Upper lobe of right lung (tissue), 1 donor: ENCODE data around the gene STX2. TPM values are rescaled to one million over a fixed set of nuclear protein-coding genes. Genes with fewer than 3 reads are reported as not detected.

Source experiments
- ATAC-seq: fragments of 200-7000 bp; cut with Tn5 transposase; one replicate; pipeline ENCODE4 v1.9.1; 2020; ENCODE audit warnings: mild to moderate bottlenecking, moderate library complexity
- DNase-seq: peaks from one replicate; pipeline ENCODE4 v3.0.0-alpha.2; 2020
- H3K27ac ChIP-seq: fragments of 200-600 bp; one replicate; pipeline ENCODE4 v1.8.0; 2022
- H3K27me3 ChIP-seq: fragments of 200-600 bp; one replicate; pipeline ENCODE4 v1.8.0; 2022; ENCODE audit warnings: mild to moderate bottlenecking
- H3K36me3 ChIP-seq: fragments of 200-600 bp; one replicate; pipeline ENCODE4 v1.8.0; 2022
- H3K4me1 ChIP-seq: fragments of 200-600 bp; one replicate; pipeline ENCODE4 v1.8.0; 2022
- H3K4me3 ChIP-seq: fragments of 200-600 bp; one replicate; pipeline ENCODE4 v1.8.0; 2022; ENCODE audit warnings: mild to moderate bottlenecking
- H3K9me3 ChIP-seq: fragments of 200-600 bp; one replicate; pipeline ENCODE4 v1.8.0; 2022
- intact Hi-C: fragments of 100-400 bp; cut with DNase I; formaldehyde crosslinking; loops from one replicate; pipeline ENCODE4 v1.11.0; 2022
- total RNA-seq: library from RNA; stranded (reverse); fragmentation: NEBNext Ultra II Directional; extraction: Animal tissue kit (Norgen Biotek cat#: 25700); gene quantifications from one replicate; pipeline ENCODE4 v1.2.1, GENCODE V29; 2021
- TF ChIP-seq, protein P1 (sequence below): fragments of 200-600 bp; IDR thresholded peaks from one replicate; pipeline ENCODE4 v1.8.0; 2022; ENCODE audit warnings: antibody characterized with exemption
- donor health status: DM: no; HTN: yes; CAD: no; lungs with severe emphysema.

Gene STX2
- total RNA-seq, 1 donor from 2014 or later, result 23.6 TPM

DNA sequence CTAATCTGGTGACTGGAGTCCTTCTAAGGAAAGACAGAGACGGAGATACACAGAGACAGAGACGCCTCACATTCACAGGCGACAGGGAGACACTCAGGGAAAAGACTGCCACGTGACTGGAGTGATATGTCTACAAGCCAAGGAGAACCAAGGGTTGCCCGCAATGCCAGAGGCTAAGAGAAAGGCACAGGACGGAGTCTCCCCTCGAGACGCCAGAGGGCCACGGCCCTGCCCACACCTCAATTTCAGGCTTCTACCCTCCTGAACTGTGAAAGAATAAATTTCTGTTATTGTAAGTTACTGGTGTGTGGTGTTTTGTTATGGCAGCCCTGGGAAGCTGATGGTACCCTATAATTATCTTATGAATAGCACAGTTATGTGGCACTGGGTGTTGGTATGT is 21.3 kb upstream of the STX2 start:
- ATAC-seq, result no peak
- no peaks in the 10 kb centered on the region for H3K9me3 ChIP-seq
- no peak overlapping the region for H3K27ac ChIP-seq
- intact Hi-C loops, result no loop called here
- H3K27me3 ChIP-seq, result no peaks in the 10 kb centered on the region
- H3K4me3 ChIP-seq, result no peak overlapping the region
- TF ChIP-seq, protein P1, sequence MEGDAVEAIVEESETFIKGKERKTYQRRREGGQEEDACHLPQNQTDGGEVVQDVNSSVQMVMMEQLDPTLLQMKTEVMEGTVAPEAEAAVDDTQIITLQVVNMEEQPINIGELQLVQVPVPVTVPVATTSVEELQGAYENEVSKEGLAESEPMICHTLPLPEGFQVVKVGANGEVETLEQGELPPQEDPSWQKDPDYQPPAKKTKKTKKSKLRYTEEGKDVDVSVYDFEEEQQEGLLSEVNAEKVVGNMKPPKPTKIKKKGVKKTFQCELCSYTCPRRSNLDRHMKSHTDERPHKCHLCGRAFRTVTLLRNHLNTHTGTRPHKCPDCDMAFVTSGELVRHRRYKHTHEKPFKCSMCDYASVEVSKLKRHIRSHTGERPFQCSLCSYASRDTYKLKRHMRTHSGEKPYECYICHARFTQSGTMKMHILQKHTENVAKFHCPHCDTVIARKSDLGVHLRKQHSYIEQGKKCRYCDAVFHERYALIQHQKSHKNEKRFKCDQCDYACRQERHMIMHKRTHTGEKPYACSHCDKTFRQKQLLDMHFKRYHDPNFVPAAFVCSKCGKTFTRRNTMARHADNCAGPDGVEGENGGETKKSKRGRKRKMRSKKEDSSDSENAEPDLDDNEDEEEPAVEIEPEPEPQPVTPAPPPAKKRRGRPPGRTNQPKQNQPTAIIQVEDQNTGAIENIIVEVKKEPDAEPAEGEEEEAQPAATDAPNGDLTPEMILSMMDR, result no peak
- no peaks in the 10 kb centered on the region for H3K36me3 ChIP-seq
- no peaks in the 10 kb centered on the region for H3K4me1 ChIP-seq
- no peak for DNase-seq

DNA sequence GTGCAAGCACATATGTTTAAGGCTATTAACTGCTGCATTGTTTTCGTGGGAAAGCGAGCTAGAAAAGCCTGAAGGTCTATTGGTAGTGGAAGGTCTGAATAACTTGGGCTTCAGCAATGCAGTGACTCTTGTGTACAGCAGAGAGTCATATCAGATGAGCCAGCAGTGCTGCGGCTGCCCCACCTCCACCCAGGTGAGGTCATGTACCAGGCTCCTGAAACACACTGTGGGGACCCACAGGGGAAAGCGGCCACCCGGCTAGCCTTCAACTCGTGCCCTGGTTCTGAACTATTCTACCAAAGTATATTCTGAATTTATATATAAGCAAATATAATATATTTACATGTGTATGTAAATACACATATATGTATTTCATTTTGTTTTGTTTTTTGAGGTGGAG is 20.1 kb upstream of the STX2 start:
- H3K27ac ChIP-seq, result no peak overlapping the region
- H3K4me3 ChIP-seq, result no peak overlapping the region
- H3K27me3 ChIP-seq, result no peaks in the 10 kb centered on the region
- TF ChIP-seq, protein P1, result no peak
- no peaks in the 10 kb centered on the region for H3K36me3 ChIP-seq
- intact Hi-C loops, result no loop called here
- no peaks in the 10 kb centered on the region for H3K4me1 ChIP-seq
- no peak for ATAC-seq
- no peak for DNase-seq
- H3K9me3 ChIP-seq, result no peaks in the 10 kb centered on the region

DNA sequence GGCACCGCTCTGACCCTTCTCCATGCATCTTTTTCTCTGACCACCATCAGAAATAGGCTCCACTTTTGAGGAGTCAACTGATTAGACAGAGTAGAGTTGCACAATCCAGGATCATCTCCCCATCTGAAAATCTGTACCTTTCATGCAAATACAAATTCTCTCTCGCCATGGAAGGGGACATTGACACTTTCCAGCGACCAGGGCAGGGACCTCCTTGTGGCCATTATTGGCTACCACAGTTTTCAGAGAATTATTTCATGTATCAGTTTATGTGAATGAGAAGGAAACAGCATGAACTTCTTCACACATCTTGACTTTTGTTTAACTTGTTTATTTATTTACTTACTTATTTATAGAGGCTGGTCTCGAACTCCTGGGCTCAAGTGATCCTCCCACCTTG is 19.0 kb upstream of the STX2 start:
- ATAC-seq (no peak), DNase-seq (no peak)
- intact Hi-C loops, result no loop called here
- TF ChIP-seq, protein P1, result no peak
- Histone ChIP-seq H3K36me3 (no peaks in the 10 kb centered on the region), H3K4me3 (no peak overlapping the region), H3K27ac (no peak overlapping the region), H3K9me3 (no peaks in the 10 kb centered on the region), H3K27me3 (no peaks in the 10 kb centered on the region), H3K4me1 (no peaks in the 10 kb centered on the region)

DNA sequence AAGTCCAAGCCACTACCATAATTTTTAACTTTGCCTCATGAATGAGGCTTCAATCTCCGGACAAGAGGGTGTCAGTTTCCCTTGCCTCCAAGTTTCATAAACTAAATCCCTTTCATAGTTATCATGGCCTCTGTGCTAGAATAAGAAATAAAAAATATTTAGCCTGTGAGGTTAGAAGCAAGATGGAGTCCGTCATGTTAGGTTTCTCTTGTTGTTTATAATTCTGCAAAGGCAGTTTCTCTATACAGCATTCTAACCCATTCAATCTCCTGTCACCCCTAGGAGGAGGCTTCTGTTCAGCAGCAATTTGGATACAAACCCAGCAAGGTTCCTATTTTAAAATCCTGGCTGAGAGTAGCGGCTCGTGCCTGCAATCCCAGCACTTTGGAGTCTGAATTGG is 17.0 kb upstream of the STX2 start:
- TF ChIP-seq, protein P1, result no peak

DNA sequence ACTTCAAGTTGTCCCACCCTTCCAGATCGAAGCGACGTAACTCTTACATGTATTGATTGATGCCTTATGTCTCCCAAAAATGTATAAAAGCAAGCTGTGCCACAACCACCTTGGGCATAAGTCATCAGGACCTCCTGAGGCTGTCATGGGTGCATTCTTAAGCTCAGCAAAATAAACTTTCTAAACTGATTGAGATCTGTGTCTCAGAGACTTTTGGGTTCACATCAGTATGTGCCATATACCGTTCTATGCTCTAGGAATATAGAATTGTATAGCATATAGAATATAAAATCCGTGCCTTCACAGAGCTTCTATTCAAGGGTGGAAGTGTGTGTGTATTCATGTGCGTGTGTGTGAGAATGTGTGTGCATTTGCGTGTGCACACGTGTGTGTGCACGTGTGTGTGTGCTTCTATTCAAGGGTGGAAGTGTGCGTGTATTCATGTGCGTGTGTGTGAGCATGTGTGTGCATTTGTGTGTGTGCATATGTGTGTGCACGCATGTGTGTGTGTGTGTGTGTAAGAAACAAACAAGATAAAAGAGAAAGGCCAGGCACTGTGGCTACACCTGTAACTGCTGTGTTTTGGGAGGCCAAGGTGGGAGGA is 11.5 kb upstream of the STX2 start:
- no peaks in the 10 kb centered on the region for H3K27me3 ChIP-seq
- intact Hi-C loops, result no loop called here
- ATAC-seq, result no peak
- no peaks in the 10 kb centered on the region for H3K4me1 ChIP-seq
- DNase-seq, result no peak
- no peaks in the 10 kb centered on the region for H3K36me3 ChIP-seq
- TF ChIP-seq, protein P1, result no peak
- no peaks in the 10 kb centered on the region for H3K9me3 ChIP-seq
- H3K27ac ChIP-seq, result no peak overlapping the region
- no peak overlapping the region for H3K4me3 ChIP-seq

More for the DNA sequence above, 17.0 kb upstream of the STX2 start:
- no peak overlapping the region for H3K4me3 ChIP-seq
- H3K4me1 ChIP-seq, result no peaks in the 10 kb centered on the region
- DNase-seq, result no peak
- H3K9me3 ChIP-seq, result no peaks in the 10 kb centered on the region
- H3K27me3 ChIP-seq, result no peaks in the 10 kb centered on the region
- no peak for ATAC-seq
- H3K27ac ChIP-seq, result no peak overlapping the region
- no peaks in the 10 kb centered on the region for H3K36me3 ChIP-seq
- intact Hi-C loops, result no loop called here
